Measurements from ENCODE around the gene H1-8.

Gene H1-8

GRCh38 chr3:129552287-129553050 lies 9.5 kb downstream of the H1-8 start:
- H3K36me3 ChIP-seq (ENCODE audit: insufficient read depth, low read length): peaks cover 5% of the 10 kb centered on the region
- H3K9ac ChIP-seq (ENCODE audit: low read depth, low read length): no peak overlapping the region
- peaks cover 25% of the 10 kb centered on the region for H3K4me1 ChIP-seq (ENCODE audit: insufficient read depth, low read length)
- no peaks in the 10 kb centered on the region for H3K9me3 ChIP-seq (ENCODE audit: control insufficient read depth, insufficient read depth, low read length)

- H3K9ac ChIP-seq (ENCODE audit: low read depth, low read length): no peak overlapping the region
- peaks cover 32% of the 10 kb centered on the region for H3K4me1 ChIP-seq (ENCODE audit: insufficient read depth, low read length)
- peaks cover 12% of the 10 kb centered on the region for H3K36me3 ChIP-seq (ENCODE audit: insufficient read depth, low read length)
- no peaks in the 10 kb centered on the region for H3K9me3 ChIP-seq (ENCODE audit: control insufficient read depth, insufficient read depth, low read length)
These were observed 10.2 kb downstream of the H1-8 start for GRCh38 chr3:129553171-129553570.

- Histone ChIP-seq H3K36me3 (ENCODE audit: insufficient read depth, low read length) (peaks cover 16% of the 10 kb centered on the region), H3K9ac (ENCODE audit: low read depth, low read length) (no peak overlapping the region), H3K9me3 (ENCODE audit: control insufficient read depth, insufficient read depth, low read length) (no peaks in the 10 kb centered on the region), H3K4me1 (ENCODE audit: insufficient read depth, low read length) (peaks cover 38% of the 10 kb centered on the region)
These were observed 10.7 kb downstream of the H1-8 start for GRCh38 chr3:129553719-129554118.

- H3K4me1 ChIP-seq (ENCODE audit: insufficient read depth, low read length): peaks cover 41% of the 10 kb centered on the region
- peaks cover 21% of the 10 kb centered on the region for H3K36me3 ChIP-seq (ENCODE audit: insufficient read depth, low read length)
- no peaks in the 10 kb centered on the region for H3K9me3 ChIP-seq (ENCODE audit: control insufficient read depth, insufficient read depth, low read length)
- H3K9ac ChIP-seq (ENCODE audit: low read depth, low read length): no peak overlapping the region
These were observed 11.6 kb downstream of the H1-8 start for GRCh38 chr3:129554356-129555152.

GRCh38 chr3:129555153-129555550 lies 12.2 kb downstream of the H1-8 start:
- Histone ChIP-seq H3K4me1 (ENCODE audit: insufficient read depth, low read length) (peaks cover 36% of the 10 kb centered on the region), H3K9ac (ENCODE audit: low read depth, low read length) (no peak overlapping the region), H3K9me3 (ENCODE audit: control insufficient read depth, insufficient read depth, low read length) (no peaks in the 10 kb centered on the region), H3K36me3 (ENCODE audit: insufficient read depth, low read length) (peaks cover 21% of the 10 kb centered on the region)

- H3K36me3 ChIP-seq (ENCODE audit: insufficient read depth, low read length): peaks cover 21% of the 10 kb centered on the region
- no peak overlapping the region for H3K9ac ChIP-seq (ENCODE audit: low read depth, low read length)
- H3K4me1 ChIP-seq (ENCODE audit: insufficient read depth, low read length): peaks cover 41% of the 10 kb centered on the region
- no peaks in the 10 kb centered on the region for H3K9me3 ChIP-seq (ENCODE audit: control insufficient read depth, insufficient read depth, low read length)
These were observed 12.8 kb downstream of the H1-8 start for GRCh38 chr3:129555616-129556357.

GRCh38 chr3:129556358-129556695 lies 13.4 kb downstream of the H1-8 start:
- Histone ChIP-seq H3K4me1 (ENCODE audit: insufficient read depth, low read length) (peaks cover 47% of the 10 kb centered on the region), H3K36me3 (ENCODE audit: insufficient read depth, low read length) (peaks cover 21% of the 10 kb centered on the region), H3K9me3 (ENCODE audit: control insufficient read depth, insufficient read depth, low read length) (no peaks in the 10 kb centered on the region), H3K9ac (ENCODE audit: low read depth, low read length) (no peak overlapping the region)

GRCh38 chr3:129556890-129557547 lies 14.0 kb downstream of the H1-8 start:
- H3K36me3 ChIP-seq (ENCODE audit: insufficient read depth, low read length): peaks cover 21% of the 10 kb centered on the region

GRCh38 chr3:129557548-129557894 lies 14.5 kb downstream of the H1-8 start:
- peaks cover 21% of the 10 kb centered on the region for H3K36me3 ChIP-seq (ENCODE audit: insufficient read depth, low read length)
- no peaks in the 10 kb centered on the region for H3K9me3 ChIP-seq (ENCODE audit: control insufficient read depth, insufficient read depth, low read length)
- no peak overlapping the region for H3K9ac ChIP-seq (ENCODE audit: low read depth, low read length)
- H3K4me1 ChIP-seq (ENCODE audit: insufficient read depth, low read length): peaks cover 48% of the 10 kb centered on the region

More at GRCh38 chr3:129556890-129557547, 14.0 kb downstream of the H1-8 start:
- Histone ChIP-seq H3K9me3 (ENCODE audit: control insufficient read depth, insufficient read depth, low read length) (no peaks in the 10 kb centered on the region), H3K9ac (ENCODE audit: low read depth, low read length) (no peak overlapping the region), H3K4me1 (ENCODE audit: insufficient read depth, low read length) (peaks cover 48% of the 10 kb centered on the region)

- H3K9ac ChIP-seq (ENCODE audit: low read depth, low read length): no peak overlapping the region
- H3K9me3 ChIP-seq (ENCODE audit: control insufficient read depth, insufficient read depth, low read length): no peaks in the 10 kb centered on the region
- peaks cover 22% of the 10 kb centered on the region for H3K36me3 ChIP-seq (ENCODE audit: insufficient read depth, low read length)
- H3K4me1 ChIP-seq (ENCODE audit: insufficient read depth, low read length): peaks cover 42% of the 10 kb centered on the region
These were observed 15.3 kb downstream of the H1-8 start for GRCh38 chr3:129558081-129558771.

- peaks cover 42% of the 10 kb centered on the region for H3K4me1 ChIP-seq (ENCODE audit: insufficient read depth, low read length)
- no peaks in the 10 kb centered on the region for H3K9me3 ChIP-seq (ENCODE audit: control insufficient read depth, insufficient read depth, low read length)
- H3K36me3 ChIP-seq (ENCODE audit: insufficient read depth, low read length): peaks cover 26% of the 10 kb centered on the region
- no peak overlapping the region for H3K9ac ChIP-seq (ENCODE audit: low read depth, low read length)
These were observed 16.0 kb downstream of the H1-8 start for GRCh38 chr3:129558772-129559564.

GRCh38 chr3:129559565-129560079 lies 16.6 kb downstream of the H1-8 start:
- H3K4me1 ChIP-seq (ENCODE audit: insufficient read depth, low read length): peaks cover 37% of the 10 kb centered on the region
- H3K9ac ChIP-seq (ENCODE audit: low read depth, low read length): no peak overlapping the region
- H3K36me3 ChIP-seq (ENCODE audit: insufficient read depth, low read length): peaks cover 26% of the 10 kb centered on the region
- no peaks in the 10 kb centered on the region for H3K9me3 ChIP-seq (ENCODE audit: control insufficient read depth, insufficient read depth, low read length)

GRCh38 chr3:129560269-129560787 lies 17.4 kb downstream of the H1-8 start:
- peaks cover 34% of the 10 kb centered on the region for H3K4me1 ChIP-seq (ENCODE audit: insufficient read depth, low read length)
- H3K9me3 ChIP-seq (ENCODE audit: control insufficient read depth, insufficient read depth, low read length): no peaks in the 10 kb centered on the region
- no peak overlapping the region for H3K9ac ChIP-seq (ENCODE audit: low read depth, low read length)
- peaks cover 26% of the 10 kb centered on the region for H3K36me3 ChIP-seq (ENCODE audit: insufficient read depth, low read length)

Data from ES-I3 (cell line).